HEK293 (cell line): ENCODE measurements around the gene CDH11.

Source experiments
- CTCF ChIA-PET: fragments of 350-600 bp; formaldehyde crosslinking; extraction: SDS; loops from one replicate; lab custom pipeline; 2021; ENCODE audit warnings: antibody characterized with exemption; lab: Yijun Ruan, JAX
- POLR2A ChIA-PET: fragments of 300-600 bp; formaldehyde crosslinking; extraction: SDS; loops from one replicate; lab custom pipeline; 2020; ENCODE audit warnings: antibody characterized with exemption, inconsistent platforms; lab: Yijun Ruan, JAX
- H3K27ac ChIP-seq: fragments of 200-500 bp; sonication (Bioruptor generic); 2 replicates; pipeline ENCODE4 v1.5.1; 2014; ENCODE audit warnings: low read depth, low read length, control low read depth, inconsistent platforms; ENCODE audit errors: extremely low read depth
- H3K36me3 ChIP-seq, 2 experiments: fragments of 200-500 bp in 1 of 2; sonication (Bioruptor generic) in 1 of 2; 1 replicate in 1 of 2; 2 replicates in 1 of 2; pipeline ENCODE4 v1.5.1; 2014 to 2017; ENCODE audit warnings: inconsistent platforms in 2 of 2, low read length in 2 of 2; ENCODE audit not compliant: control insufficient read depth in 2 of 2, insufficient read depth in 1 of 2
- H3K4me1 ChIP-seq: fragments of 200-500 bp; sonication (Bioruptor generic); 2 replicates; pipeline ENCODE4 v1.5.1; 2014; ENCODE audit warnings: mild to moderate bottlenecking, low read length, inconsistent platforms; ENCODE audit not compliant: control insufficient read depth, insufficient read depth
- H3K4me3 ChIP-seq: 2 replicates; pipeline ENCODE4 v1.5.1; 2011; ENCODE audit warnings: low read depth, mild to moderate bottlenecking, control low read depth, low read length, moderate library complexity
- H3K9me3 ChIP-seq: fragments of 200-500 bp; sonication (Bioruptor generic); 2 replicates; pipeline ENCODE4 v1.5.1; 2014; ENCODE audit warnings: low read depth, low read length, inconsistent platforms; ENCODE audit not compliant: control insufficient read depth, insufficient read depth
- FEZF1 ChIP-seq: fragments of 450-650 bp; formaldehyde crosslinking; IDR thresholded peaks from 2 replicates; pipeline ENCODE4 v1.5.1; 2016; ENCODE audit warnings: missing biosample characterization, missing genetic modification characterization
- OSR2 ChIP-seq: fragments of 450-650 bp; formaldehyde crosslinking; IDR thresholded peaks from 2 replicates; pipeline ENCODE4 v1.5.1; 2016; ENCODE audit warnings: missing biosample characterization, missing genetic modification characterization
- SCRT2 ChIP-seq: fragments of 450-650 bp; formaldehyde crosslinking; IDR thresholded peaks from 2 replicates; pipeline ENCODE4 v1.5.1; 2016; ENCODE audit warnings: missing biosample characterization, missing genetic modification characterization
- ZBTB20 ChIP-seq: fragments of 450-650 bp; formaldehyde crosslinking; IDR thresholded peaks from 2 replicates; pipeline ENCODE4 v1.5.1; 2016; ENCODE audit warnings: missing biosample characterization, missing genetic modification characterization
- ZBTB8A ChIP-seq: fragments of 450-650 bp; formaldehyde crosslinking; IDR thresholded peaks from 2 replicates; pipeline ENCODE4 v1.5.1; 2016; ENCODE audit warnings: missing biosample characterization, missing genetic modification characterization
- ZFP41 ChIP-seq: fragments of 450-650 bp; formaldehyde crosslinking; IDR thresholded peaks from 2 replicates; pipeline ENCODE4 v1.5.1; 2016; ENCODE audit warnings: missing biosample characterization, missing genetic modification characterization, borderline replicate concordance
- ZNF211 ChIP-seq: fragments of 450-650 bp; formaldehyde crosslinking; IDR thresholded peaks from 2 replicates; pipeline ENCODE4 v1.5.1; 2016; ENCODE audit warnings: low read depth, missing biosample characterization, missing genetic modification characterization
- ZNF274 ChIP-seq, 2 experiments: fragments of 200-500 bp in 1 of 2; fragments of 450-650 bp in 1 of 2; sonication (Bioruptor generic) in 1 of 2; formaldehyde crosslinking in 1 of 2; IDR thresholded peaks; 2 replicates each; pipeline versions ENCODE4 v1.5.1 to v1.6.1; 2014 to 2016; ENCODE audit warnings: borderline replicate concordance in 1 of 2, inconsistent platforms in 1 of 2, low read length in 1 of 2, missing biosample characterization in 1 of 2, missing genetic modification characterization in 1 of 2
- ZNF391 ChIP-seq: fragments of 450-650 bp; formaldehyde crosslinking; IDR thresholded peaks from 2 replicates; pipeline ENCODE4 v1.5.1; 2016; ENCODE audit warnings: low read depth, missing biosample characterization, missing genetic modification characterization, borderline replicate concordance
- ZNF433 ChIP-seq: fragments of 450-650 bp; formaldehyde crosslinking; IDR thresholded peaks from 2 replicates; pipeline ENCODE4 v1.5.1; 2016; ENCODE audit warnings: missing biosample characterization, missing genetic modification characterization, low read depth
- ZNF521 ChIP-seq: fragments of 450-650 bp; formaldehyde crosslinking; IDR thresholded peaks from 2 replicates; pipeline ENCODE4 v1.5.1; 2017; ENCODE audit warnings: missing biosample characterization, mild to moderate bottlenecking, missing genetic modification characterization
- ZNF548 ChIP-seq: fragments of 450-650 bp; formaldehyde crosslinking; IDR thresholded peaks from 2 replicates; pipeline ENCODE4 v1.5.1; 2016; ENCODE audit warnings: missing biosample characterization, missing genetic modification characterization
- ZNF777 ChIP-seq: fragments of 450-650 bp; formaldehyde crosslinking; IDR thresholded peaks from 2 replicates; pipeline ENCODE4 v1.5.1; 2017; ENCODE audit warnings: missing biosample characterization, missing genetic modification characterization, borderline replicate concordance
- ZNF792 ChIP-seq: fragments of 450-650 bp; formaldehyde crosslinking; IDR thresholded peaks from 2 replicates; pipeline ENCODE4 v1.5.1; 2016; ENCODE audit warnings: missing biosample characterization, missing genetic modification characterization
- ZSCAN30 ChIP-seq: fragments of 450-650 bp; IDR thresholded peaks from 2 replicates; pipeline ENCODE4 v1.5.1; 2018; ENCODE audit warnings: missing biosample characterization, mild to moderate bottlenecking, missing genetic modification characterization, moderate library complexity
- TF ChIP-seq, protein P1 (sequence below): fragments of 450-650 bp; formaldehyde crosslinking; conservative IDR thresholded peaks from 2 replicates; pipeline ENCODE4 v1.5.1; 2016; ENCODE audit warnings: low read depth, missing biosample characterization, missing genetic modification characterization
- TF ChIP-seq, protein P2 (sequence below): fragments of 450-650 bp; formaldehyde crosslinking; IDR thresholded peaks from 2 replicates; pipeline ENCODE4 v1.5.1; 2016; ENCODE audit warnings: missing biosample characterization, missing genetic modification characterization
- TF ChIP-seq, protein P3 (sequence below): fragments of 450-650 bp; formaldehyde crosslinking; IDR thresholded peaks from 2 replicates; pipeline ENCODE4 v1.5.1; 2016; ENCODE audit warnings: missing biosample characterization, missing genetic modification characterization, low read depth
- TF ChIP-seq, protein P4 (sequence below): fragments of 450-650 bp; formaldehyde crosslinking; IDR thresholded peaks from 2 replicates; pipeline ENCODE4 v1.5.1; 2016; ENCODE audit warnings: missing biosample characterization, missing genetic modification characterization
- TF ChIP-seq, protein P5 (sequence below): fragments of 450-650 bp; formaldehyde crosslinking; IDR thresholded peaks from 2 replicates; pipeline ENCODE4 v1.5.1; 2016; ENCODE audit warnings: missing biosample characterization, missing genetic modification characterization

CDH11 gene

DNA sequence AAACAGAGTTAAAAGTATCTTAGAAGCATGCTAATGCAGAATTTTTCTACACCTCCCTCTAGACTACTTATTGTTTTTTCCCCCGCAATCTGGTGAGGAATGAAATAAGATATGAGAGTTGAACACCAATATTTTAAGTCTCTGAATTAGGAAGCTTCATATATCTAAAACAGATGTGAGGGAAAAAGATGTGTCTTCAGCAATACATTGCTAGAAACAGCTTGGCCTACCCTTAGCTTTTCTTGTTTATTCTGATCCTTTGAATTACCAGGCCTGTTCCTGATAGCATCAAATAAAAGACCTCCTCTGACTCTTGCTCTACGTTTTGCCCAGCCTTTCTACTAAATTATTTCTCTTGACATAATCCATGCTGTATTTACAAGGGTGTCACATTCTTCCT is 221.8 kb downstream of the CDH11 start (continued):
- TF ChIP-seq ZNF521, result no peak

DNA sequence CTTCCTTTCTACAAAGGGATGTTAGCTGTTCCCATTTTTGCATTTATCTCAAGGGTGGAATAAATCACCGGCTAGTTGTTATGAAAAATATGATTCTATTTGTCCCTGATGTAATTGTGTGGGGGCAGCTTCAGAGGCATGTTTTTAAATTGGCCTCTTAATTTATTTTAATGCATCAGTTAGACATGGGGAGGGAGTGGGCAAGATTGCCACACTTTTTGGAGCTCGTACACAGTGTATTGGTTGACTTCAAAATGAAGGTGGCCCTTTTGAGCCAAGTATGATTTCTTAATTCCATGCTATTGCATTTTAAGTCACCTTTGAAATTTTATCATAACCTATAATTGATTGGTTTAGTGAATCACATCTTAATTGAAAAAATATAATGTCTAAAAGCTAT is 223.7 kb downstream of the CDH11 start:
- ChIA-PET CTCF (no interaction called here), POLR2A (no interaction called here)
- Histone ChIP-seq H3K4me1 (0 out of 2 replicates have a peak, but pooled peaks cover 3% of the 10 kb centered on the region), H3K9me3 (no peaks in the 10 kb centered on the region), H3K36me3 (no peaks in the 10 kb centered on the region), H3K4me3 (no peak overlapping the region), H3K27ac (no peak overlapping the region)
- TF ChIP-seq ZBTB20 (no peak), ZBTB8A (tag by site-specific recombination) (no peak), FEZF1 (tag by site-specific recombination) (no peak), ZFP41 (tag by site-specific recombination) (no peak), ZSCAN30 (tag by site-specific recombination) (no peak), ZNF211 (tag by site-specific recombination) (no peak), OSR2 (no peak), ZNF792 (tag by site-specific recombination) (no peak), ZNF777 (tag by site-specific recombination) (no peak), ZNF433 (tag by site-specific recombination) (no peak), ZNF391 (no peak), ZNF548 (tag by site-specific recombination) (no peak), ZNF274 (IDR thresholded peaks at IDR 0.05; ENCODE audit: low read length) (no peak), ZNF274 (tag by site-specific recombination; IDR thresholded peaks at IDR 0.05; ENCODE audit: borderline replicate concordance) (no peak), SCRT2 (tag by site-specific recombination) (no peak)
- TF ChIP-seq, protein P1, sequence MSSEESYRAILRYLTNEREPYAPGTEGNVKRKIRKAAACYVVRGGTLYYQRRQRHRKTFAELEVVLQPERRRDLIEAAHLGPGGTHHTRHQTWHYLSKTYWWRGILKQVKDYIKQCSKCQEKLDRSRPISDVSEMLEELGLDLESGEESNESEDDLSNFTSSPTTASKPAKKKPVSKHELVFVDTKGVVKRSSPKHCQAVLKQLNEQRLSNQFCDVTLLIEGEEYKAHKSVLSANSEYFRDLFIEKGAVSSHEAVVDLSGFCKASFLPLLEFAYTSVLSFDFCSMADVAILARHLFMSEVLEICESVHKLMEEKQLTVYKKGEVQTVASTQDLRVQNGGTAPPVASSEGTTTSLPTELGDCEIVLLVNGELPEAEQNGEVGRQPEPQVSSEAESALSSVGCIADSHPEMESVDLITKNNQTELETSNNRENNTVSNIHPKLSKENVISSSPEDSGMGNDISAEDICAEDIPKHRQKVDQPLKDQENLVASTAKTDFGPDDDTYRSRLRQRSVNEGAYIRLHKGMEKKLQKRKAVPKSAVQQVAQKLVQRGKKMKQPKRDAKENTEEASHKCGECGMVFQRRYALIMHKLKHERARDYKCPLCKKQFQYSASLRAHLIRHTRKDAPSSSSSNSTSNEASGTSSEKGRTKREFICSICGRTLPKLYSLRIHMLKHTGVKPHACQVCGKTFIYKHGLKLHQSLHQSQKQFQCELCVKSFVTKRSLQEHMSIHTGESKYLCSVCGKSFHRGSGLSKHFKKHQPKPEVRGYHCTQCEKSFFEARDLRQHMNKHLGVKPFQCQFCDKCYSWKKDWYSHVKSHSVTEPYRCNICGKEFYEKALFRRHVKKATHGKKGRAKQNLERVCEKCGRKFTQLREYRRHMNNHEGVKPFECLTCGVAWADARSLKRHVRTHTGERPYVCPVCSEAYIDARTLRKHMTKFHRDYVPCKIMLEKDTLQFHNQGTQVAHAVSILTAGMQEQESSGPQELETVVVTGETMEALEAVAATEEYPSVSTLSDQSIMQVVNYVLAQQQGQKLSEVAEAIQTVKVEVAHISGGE (tag by site-specific recombination), result no peak
- TF ChIP-seq, protein P2, sequence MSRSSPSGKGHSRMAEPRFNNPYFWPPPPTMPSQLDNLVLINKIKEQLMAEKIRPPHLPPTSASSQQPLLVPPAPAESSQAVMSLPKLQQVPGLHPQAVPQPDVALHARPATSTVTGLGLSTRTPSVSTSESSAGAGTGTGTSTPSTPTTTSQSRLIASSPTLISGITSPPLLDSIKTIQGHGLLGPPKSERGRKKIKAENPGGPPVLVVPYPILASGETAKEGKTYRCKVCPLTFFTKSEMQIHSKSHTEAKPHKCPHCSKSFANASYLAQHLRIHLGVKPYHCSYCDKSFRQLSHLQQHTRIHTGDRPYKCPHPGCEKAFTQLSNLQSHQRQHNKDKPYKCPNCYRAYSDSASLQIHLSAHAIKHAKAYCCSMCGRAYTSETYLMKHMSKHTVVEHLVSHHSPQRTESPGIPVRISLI (tag by site-specific recombination), result no peak
- TF ChIP-seq, protein P3, sequence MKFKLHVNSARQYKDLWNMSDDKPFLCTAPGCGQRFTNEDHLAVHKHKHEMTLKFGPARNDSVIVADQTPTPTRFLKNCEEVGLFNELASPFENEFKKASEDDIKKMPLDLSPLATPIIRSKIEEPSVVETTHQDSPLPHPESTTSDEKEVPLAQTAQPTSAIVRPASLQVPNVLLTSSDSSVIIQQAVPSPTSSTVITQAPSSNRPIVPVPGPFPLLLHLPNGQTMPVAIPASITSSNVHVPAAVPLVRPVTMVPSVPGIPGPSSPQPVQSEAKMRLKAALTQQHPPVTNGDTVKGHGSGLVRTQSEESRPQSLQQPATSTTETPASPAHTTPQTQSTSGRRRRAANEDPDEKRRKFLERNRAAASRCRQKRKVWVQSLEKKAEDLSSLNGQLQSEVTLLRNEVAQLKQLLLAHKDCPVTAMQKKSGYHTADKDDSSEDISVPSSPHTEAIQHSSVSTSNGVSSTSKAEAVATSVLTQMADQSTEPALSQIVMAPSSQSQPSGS (tag by site-specific recombination), result no peak
- TF ChIP-seq, protein P4, sequence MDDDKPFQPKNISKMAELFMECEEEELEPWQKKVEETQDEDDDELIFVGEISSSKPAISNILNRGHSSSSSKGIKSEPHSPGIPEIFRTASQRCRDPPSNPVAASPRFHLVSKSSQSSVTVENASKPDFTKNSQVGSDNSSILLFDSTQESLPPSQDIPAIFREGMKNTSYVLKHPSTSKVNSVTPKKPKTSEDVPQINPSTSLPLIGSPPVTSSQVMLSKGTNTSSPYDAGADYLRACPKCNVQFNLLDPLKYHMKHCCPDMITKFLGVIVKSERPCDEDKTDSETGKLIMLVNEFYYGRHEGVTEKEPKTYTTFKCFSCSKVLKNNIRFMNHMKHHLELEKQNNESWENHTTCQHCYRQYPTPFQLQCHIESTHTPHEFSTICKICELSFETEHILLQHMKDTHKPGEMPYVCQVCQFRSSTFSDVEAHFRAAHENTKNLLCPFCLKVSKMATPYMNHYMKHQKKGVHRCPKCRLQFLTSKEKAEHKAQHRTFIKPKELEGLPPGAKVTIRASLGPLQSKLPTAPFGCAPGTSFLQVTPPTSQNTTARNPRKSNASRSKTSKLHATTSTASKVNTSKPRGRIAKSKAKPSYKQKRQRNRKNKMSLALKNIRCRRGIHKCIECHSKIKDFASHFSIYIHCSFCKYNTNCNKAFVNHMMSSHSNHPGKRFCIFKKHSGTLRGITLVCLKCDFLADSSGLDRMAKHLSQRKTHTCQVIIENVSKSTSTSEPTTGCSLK (tag by site-specific recombination), result no peak
- TF ChIP-seq, protein P5, sequence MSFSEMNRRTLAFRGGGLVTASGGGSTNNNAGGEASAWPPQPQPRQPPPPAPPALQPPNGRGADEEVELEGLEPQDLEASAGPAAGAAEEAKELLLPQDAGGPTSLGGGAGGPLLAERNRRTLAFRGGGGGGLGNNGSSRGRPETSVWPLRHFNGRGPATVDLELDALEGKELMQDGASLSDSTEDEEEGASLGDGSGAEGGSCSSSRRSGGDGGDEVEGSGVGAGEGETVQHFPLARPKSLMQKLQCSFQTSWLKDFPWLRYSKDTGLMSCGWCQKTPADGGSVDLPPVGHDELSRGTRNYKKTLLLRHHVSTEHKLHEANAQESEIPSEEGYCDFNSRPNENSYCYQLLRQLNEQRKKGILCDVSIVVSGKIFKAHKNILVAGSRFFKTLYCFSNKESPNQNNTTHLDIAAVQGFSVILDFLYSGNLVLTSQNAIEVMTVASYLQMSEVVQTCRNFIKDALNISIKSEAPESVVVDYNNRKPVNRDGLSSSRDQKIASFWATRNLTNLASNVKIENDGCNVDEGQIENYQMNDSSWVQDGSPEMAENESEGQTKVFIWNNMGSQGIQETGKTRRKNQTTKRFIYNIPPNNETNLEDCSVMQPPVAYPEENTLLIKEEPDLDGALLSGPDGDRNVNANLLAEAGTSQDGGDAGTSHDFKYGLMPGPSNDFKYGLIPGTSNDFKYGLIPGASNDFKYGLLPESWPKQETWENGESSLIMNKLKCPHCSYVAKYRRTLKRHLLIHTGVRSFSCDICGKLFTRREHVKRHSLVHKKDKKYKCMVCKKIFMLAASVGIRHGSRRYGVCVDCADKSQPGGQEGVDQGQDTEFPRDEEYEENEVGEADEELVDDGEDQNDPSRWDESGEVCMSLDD (tag by site-specific recombination), result no peak
- TF ChIP-seq, all 188 proteins: peak for 0
